ENCODE results near the gene ALDH3A1. TPM values are rescaled to one million over a fixed set of nuclear protein-coding genes. Genes with fewer than 3 reads are reported as not detected.
"Not testable (repeated sequence)": the region's sequence is repeated elsewhere in the genome, so short reads cannot be mapped to it uniquely, and the experiment has no call there.

Gene ALDH3A1
- total RNA-seq, 2 experiments from 2014 or later, result 0.38 to 0.92 TPM

GRCh38 chr17:19766421-19767270, 18.5 kb upstream of the ALDH3A1 start:
- Mint-ChIP-seq H3K9me3 (no peaks in the 10 kb centered on the region), H3K27ac (no peak overlapping the region), H3K27me3 (peaks cover 1% of the 10 kb centered on the region), H3K36me3 (ENCODE audit: low read depth) (no peaks in the 10 kb centered on the region), H3K4me1 (ENCODE audit: low read depth) (peaks cover 24% of the 10 kb centered on the region), H3K4me3 (no peak overlapping the region)
- DNase-seq (peak; percentile 83), ATAC-seq (peak; percentile 89)
- ChIA-PET CTCF (interaction anchor here (0.6 to 2.8 kb wide), 43 partner anchors 9 to 403 kb away, joined by 3 to 47 read pairs (median 4); partner anchors contain the start of genes ALDH3A1, ALDH3A2, B9D1 and SLC47A2), POLR2A (interaction anchor here (0.6 kb wide), 1 partner anchor 150 kb away, joined by 3 read pairs; no protein-coding TSS in a partner anchor)
- intact Hi-C loops (cut with micrococcal nuclease), result loop anchor here (1.0 kb wide), 1 partner anchor 252 kb away; no protein-coding TSS in a partner anchor
- TF ChIP-seq CTCF (IDR thresholded peaks at IDR 0.05), result peak; percentile 92

- peaks cover 17% of the 10 kb centered on the region for H3K4me1 Mint-ChIP-seq (ENCODE audit: low read depth)
- peaks cover 1% of the 10 kb centered on the region for H3K27me3 Mint-ChIP-seq
- intact Hi-C loops (cut with micrococcal nuclease), result loop anchor here (1.0 kb wide), 1 partner anchor 252 kb away; no protein-coding TSS in a partner anchor
- H3K36me3 Mint-ChIP-seq (ENCODE audit: low read depth), result no peaks in the 10 kb centered on the region
- no peaks in the 10 kb centered on the region for H3K9me3 Mint-ChIP-seq
- POLR2A ChIA-PET, result interaction anchor here (0.6 kb wide), 1 partner anchor 149 kb away, joined by 3 read pairs; no protein-coding TSS in a partner anchor
- DNase-seq (no peak), ATAC-seq (no peak)
- TF ChIP-seq CTCF (IDR thresholded peaks at IDR 0.05), result no peak
- H3K27ac Mint-ChIP-seq, result no peak overlapping the region
- H3K4me3 Mint-ChIP-seq, result no peak overlapping the region
- CTCF ChIA-PET, result interaction anchor here (0.7 to 2.8 kb wide), 30 partner anchors 9 to 402 kb away, joined by 3 to 47 read pairs (median 5); partner anchors contain the start of genes ALDH3A1, ALDH3A2, B9D1 and SLC47A2
Observed at GRCh38 chr17:19766016-19766415, 17.9 kb upstream of the ALDH3A1 start.

- intact Hi-C loops (cut with micrococcal nuclease); H3K9me3 Mint-ChIP-seq; H3K4me1 Mint-ChIP-seq (ENCODE audit: low read depth); H3K4me3 Mint-ChIP-seq; ATAC-seq; DNase-seq; H3K36me3 Mint-ChIP-seq (ENCODE audit: low read depth); H3K27ac Mint-ChIP-seq; H3K27me3 Mint-ChIP-seq: not testable (repeated sequence)
- POLR2A ChIA-PET, result interaction anchor here (0.9 kb wide), 1 partner anchor 401 kb away, joined by 4 read pairs; no protein-coding TSS in a partner anchor
- CTCF ChIA-PET, result interaction anchor here (0.5 to 2.2 kb wide), 6 partner anchors 8 to 251 kb away, joined by 3 to 13 read pairs (median 4); no protein-coding TSS in a partner anchor
Observed at GRCh38 chr17:19763991-19764390, 15.9 kb upstream of the ALDH3A1 start.

DNA sequence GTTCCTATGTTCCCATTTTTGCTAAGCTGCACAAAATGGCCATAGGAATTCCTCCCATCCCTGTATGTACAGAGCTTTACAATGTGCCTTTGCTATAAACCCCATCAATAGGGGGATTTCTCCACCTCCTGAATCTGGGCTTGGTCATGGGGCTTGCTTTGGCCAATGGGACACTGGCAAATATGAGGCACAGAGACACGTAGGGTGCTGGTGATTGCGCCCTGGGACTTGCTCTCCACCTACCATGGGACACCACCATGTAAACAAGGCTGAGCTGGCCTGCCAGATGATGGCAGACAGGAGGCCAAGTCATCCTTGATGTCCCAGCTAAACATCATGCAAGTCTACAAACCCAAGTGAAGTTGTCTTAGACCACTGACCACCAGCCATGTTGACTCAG, 15.3 kb upstream of the ALDH3A1 start:
- intact Hi-C loops (cut with micrococcal nuclease), result no loop called here
- ChIA-PET CTCF (interaction anchor here (0.7 to 2.4 kb wide), 12 partner anchors 8 to 400 kb away, joined by 3 to 19 read pairs (median 4); partner anchors contain the start of gene B9D1), POLR2A (interaction anchor here (0.9 to 1.0 kb wide), 2 partner anchors 115 to 400 kb away, joined by 3 to 4 read pairs; partner anchors contain the start of gene ALDH3A2)
- TF ChIP-seq CTCF (IDR thresholded peaks at IDR 0.05), result no peak
- Mint-ChIP-seq H3K27ac (no peak overlapping the region), H3K4me3 (no peak overlapping the region), H3K9me3 (no peaks in the 10 kb centered on the region), H3K4me1 (ENCODE audit: low read depth) (peaks cover 7% of the 10 kb centered on the region), H3K27me3 (peaks cover 4% of the 10 kb centered on the region), H3K36me3 (ENCODE audit: low read depth) (no peaks in the 10 kb centered on the region)
- ATAC-seq (no peak), DNase-seq (no peak)

- ChIA-PET CTCF (interaction anchor here (1.0 to 2.4 kb wide), 12 partner anchors 8 to 399 kb away, joined by 3 to 19 read pairs (median 4); partner anchors contain the start of gene B9D1), POLR2A (no interaction called here)
- ATAC-seq, result peak; percentile 41
- H3K4me1 Mint-ChIP-seq (ENCODE audit: low read depth), result peaks cover 7% of the 10 kb centered on the region
- peak; percentile 57 for DNase-seq
- H3K36me3 Mint-ChIP-seq (ENCODE audit: low read depth), result no peaks in the 10 kb centered on the region
- TF ChIP-seq CTCF (IDR thresholded peaks at IDR 0.05), result peak; percentile 22
- intact Hi-C loops (cut with micrococcal nuclease), result no loop called here
- no peak overlapping the region for H3K4me3 Mint-ChIP-seq
- H3K9me3 Mint-ChIP-seq, result no peaks in the 10 kb centered on the region
- H3K27me3 Mint-ChIP-seq, result peaks cover 5% of the 10 kb centered on the region
- H3K27ac Mint-ChIP-seq, result no peak overlapping the region
Observed at GRCh38 chr17:19762515-19762961, 14.4 kb upstream of the ALDH3A1 start.
